Omental fat pad (tissue), 4 donors: ENCODE results near the gene ACAD8. TPM values are rescaled to one million over a fixed set of nuclear protein-coding genes. Genes with fewer than 3 reads are reported as not detected.

ENCODE experiments used
- ATAC-seq: fragments of 150-250 bp; one replicate; pipeline ENCODE4 v1.9.1; 2016; ENCODE audit warnings: mild to moderate bottlenecking, moderate library complexity; ENCODE audit not compliant: low FRiP score
- DNase-seq: peaks from one replicate; pipeline ENCODE4 v3.0.0-alpha.2; 2019; ENCODE audit warnings: low spot score
- total RNA-seq, 4 donors: library from RNA; depleted of rRNA; stranded (reverse); fragments of >200 nt; gene quantifications; one replicate each; pipeline ENCODE4 v1.1.0, GENCODE V29; 2016
- TF ChIP-seq, protein P1 (sequence below), 3 donors: fragments of 450-650 bp; IDR thresholded peaks; one replicate each; pipeline ENCODE4 v1.5.1; 2016 to 2017; ENCODE audit warnings: antibody characterized with exemption in 3 of 3, mild to moderate bottlenecking in 3 of 3, moderate library complexity in 2 of 3

ACAD8 gene
- total RNA-seq, 4 donors from 2014 or later = 21.4 to 33.4 (median 28.2) TPM

GRCh38 chr11:134258577-134258976 is 5.2 kb downstream of the ACAD8 start:
- DNase-seq = no peak
- ATAC-seq = no peak
- TF ChIP-seq, protein P1, sequence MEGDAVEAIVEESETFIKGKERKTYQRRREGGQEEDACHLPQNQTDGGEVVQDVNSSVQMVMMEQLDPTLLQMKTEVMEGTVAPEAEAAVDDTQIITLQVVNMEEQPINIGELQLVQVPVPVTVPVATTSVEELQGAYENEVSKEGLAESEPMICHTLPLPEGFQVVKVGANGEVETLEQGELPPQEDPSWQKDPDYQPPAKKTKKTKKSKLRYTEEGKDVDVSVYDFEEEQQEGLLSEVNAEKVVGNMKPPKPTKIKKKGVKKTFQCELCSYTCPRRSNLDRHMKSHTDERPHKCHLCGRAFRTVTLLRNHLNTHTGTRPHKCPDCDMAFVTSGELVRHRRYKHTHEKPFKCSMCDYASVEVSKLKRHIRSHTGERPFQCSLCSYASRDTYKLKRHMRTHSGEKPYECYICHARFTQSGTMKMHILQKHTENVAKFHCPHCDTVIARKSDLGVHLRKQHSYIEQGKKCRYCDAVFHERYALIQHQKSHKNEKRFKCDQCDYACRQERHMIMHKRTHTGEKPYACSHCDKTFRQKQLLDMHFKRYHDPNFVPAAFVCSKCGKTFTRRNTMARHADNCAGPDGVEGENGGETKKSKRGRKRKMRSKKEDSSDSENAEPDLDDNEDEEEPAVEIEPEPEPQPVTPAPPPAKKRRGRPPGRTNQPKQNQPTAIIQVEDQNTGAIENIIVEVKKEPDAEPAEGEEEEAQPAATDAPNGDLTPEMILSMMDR (IDR thresholded peaks at IDR 0.05) = no peak

DNA sequence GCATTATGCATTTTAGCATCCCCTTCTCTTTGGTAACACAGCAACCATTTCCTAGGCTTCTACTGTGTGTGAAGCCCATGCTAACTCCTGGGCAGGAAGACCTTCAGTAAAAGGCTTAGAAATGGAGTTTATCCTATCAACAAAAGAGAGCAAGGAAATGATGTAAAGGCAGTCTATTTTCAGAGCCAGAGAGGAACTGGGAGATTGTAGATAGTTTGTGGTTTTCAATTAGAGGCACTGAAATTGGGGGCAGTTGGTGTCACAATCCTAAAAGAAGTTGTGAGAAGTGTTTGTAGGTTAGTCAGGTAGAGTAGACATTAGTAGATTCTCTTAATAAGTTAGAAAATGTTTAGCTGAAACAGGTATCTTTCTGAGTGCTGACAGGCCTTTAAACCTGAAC is 7.1 kb downstream of the ACAD8 start:
- TF ChIP-seq, protein P1 (IDR thresholded peaks at IDR 0.05) = no peak
- no peak for DNase-seq
- no peak for ATAC-seq

DNA sequence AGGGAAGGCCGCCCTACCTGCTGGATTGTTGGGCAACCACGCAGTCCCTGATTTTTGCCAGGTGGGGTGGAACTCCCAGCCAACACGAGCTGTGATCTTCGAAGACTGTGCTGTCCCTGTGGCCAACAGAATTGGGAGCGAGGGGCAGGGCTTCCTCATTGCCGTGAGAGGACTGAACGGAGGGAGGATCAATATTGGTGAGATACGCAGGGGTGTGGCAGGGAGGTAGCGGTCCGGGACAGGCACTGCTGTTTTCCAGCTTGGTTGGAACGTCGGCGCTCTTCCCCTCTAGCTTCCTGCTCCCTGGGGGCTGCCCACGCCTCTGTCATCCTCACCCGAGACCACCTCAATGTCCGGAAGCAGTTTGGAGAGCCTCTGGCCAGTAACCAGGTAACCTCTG is 7.6 kb downstream of the ACAD8 start:
- DNase-seq = no peak
- TF ChIP-seq, protein P1 (IDR thresholded peaks at IDR 0.05) = no peak
- ATAC-seq = no peak

DNA sequence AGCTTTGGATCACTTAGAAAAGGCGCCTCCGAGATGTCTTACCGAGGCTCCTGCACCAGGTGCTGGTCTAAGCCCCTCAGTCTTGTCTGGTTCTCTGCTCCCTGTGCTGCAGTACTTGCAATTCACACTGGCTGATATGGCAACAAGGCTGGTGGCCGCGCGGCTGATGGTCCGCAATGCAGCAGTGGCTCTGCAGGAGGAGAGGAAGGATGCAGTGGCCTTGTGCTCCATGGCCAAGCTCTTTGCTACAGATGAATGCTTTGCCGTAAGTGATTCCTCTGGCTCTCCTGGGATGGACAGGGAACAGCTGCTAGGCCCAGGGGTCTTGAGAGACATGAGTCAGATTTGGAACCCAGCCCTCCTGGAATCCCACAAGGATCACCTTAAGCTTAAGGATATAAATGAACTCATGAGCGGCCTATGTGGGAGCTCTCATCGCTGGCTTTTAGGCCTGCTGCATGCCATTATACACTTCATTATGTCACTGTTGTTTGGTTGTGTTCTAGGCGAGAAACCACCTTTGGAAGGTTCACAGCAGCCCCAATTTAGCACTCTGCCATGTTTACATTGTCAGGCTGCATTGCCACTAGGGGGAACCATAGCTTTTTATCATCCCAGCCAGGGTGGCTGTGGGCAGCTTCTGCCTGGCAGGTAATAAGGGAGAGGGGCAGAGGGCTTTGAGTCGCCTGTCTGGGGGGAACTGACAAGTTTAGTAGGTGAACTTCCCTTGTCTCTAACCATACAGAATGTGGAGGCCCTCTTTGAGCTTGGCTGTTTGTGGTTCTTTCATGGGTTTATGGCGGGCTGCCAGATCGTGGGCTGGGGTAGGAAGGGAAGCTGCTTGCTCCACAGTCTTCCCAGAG is 8.5 kb downstream of the ACAD8 start:
- ATAC-seq (no peak), DNase-seq (no peak)
- TF ChIP-seq, protein P1 (IDR thresholded peaks at IDR 0.05) = no peak

DNA sequence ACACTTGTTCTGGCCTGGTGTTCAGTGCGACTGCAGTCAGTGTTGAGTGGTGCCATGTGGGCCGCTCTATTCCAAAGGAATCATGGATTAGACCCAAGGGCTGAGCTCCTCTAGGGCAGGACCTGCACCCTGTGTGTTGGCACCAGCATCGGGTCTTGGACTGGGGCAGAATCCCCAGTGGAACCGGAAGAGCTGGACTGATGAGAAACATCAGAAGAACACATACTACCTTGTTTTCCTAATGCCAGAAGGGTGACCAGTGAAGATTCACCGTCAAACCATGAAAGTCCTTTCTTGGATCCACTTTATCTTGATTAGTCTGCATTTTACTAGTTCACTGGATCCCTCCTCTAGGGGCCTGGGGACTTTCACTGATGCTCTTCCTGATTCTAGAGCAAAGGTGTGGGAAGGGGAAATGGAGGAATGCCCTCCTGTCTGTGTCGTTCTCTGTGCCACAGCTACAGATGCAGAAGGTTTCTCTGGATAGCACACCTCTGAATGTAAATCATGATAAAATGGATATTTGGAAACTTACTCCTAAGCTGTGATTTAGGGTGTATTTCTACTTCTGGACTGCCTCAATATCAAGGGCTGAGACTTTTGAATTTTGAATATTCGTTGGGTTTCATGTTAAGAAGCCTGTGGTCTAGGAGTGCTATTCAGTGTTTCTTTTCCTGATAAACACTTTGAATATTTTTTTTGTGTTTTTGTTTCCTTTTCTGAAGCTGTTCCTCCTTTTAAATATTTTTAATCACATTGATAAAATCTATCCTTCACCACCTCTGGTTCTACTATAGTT is 11.8 kb downstream of the ACAD8 start:
- DNase-seq (no peak), ATAC-seq (no peak)
- TF ChIP-seq, protein P1 (IDR thresholded peaks at IDR 0.05) = no peak

GRCh38 chr11:134266440-134266839 is 13.1 kb downstream of the ACAD8 start:
- no peak for ATAC-seq
- no peak for DNase-seq
- TF ChIP-seq, protein P1 (IDR thresholded peaks at IDR 0.05) = no peak
